Measurements from ENCODE around the gene SKP1. TPM values are rescaled to one million over a fixed set of nuclear protein-coding genes. Genes with fewer than 3 reads are reported as not detected.
A peak's percentile ranks its signal among the peaks of the same experiment; 100 is the strongest.

Gene SKP1
- polyA plus RNA-seq, 1 of the 3 experiments (the other 2 are of a cell fraction), result 407 TPM

- no peaks in the 10 kb centered on the region for H3K9me3 ChIP-seq
- no peaks in the 10 kb centered on the region for H3K79me2 ChIP-seq (ENCODE audit: insufficient read depth)
- ChIA-PET CTCF (interaction anchor here (0.7 to 2.9 kb wide), 4 partner anchors 8 to 29 kb away, joined by 3 to 15 read pairs (median 4); no protein-coding TSS in a partner anchor), POLR2A (interaction anchor here (0.7 kb wide), 1 partner anchor 61 kb away, joined by 3 read pairs; no protein-coding TSS in a partner anchor)
- peaks cover 5% of the 10 kb centered on the region for H3F3A ChIP-seq (replicated peaks; ENCODE audit: insufficient read depth)
- H3K9me2 ChIP-seq, result no peaks in the 10 kb centered on the region
- TF ChIP-seq RCOR1 (IDR thresholded peaks at IDR 0.05; ENCODE audit: low read length) (no peak), USF1 (IDR thresholded peaks at IDR 0.05; ENCODE audit: borderline replicate concordance, low read depth) (no peak), PBX3 (IDR thresholded peaks at IDR 0.05) (no peak), GATA2 (CRISPR knock-in tag; IDR thresholded peaks at IDR 0.05) (no peak), YY1 (IDR thresholded peaks at IDR 0.05; ENCODE audit: low read depth) (no peak), TCF12 (IDR thresholded peaks at IDR 0.05) (no peak), POLR2AphosphoS5 (IDR thresholded peaks at IDR 0.05; ENCODE audit: low read depth, low read length) (no peak)
- no peak overlapping the region for H3K4me3 ChIP-seq (ENCODE audit: low read depth in 2 of 2, low read length in 1 of 2)
- H3K4me1 ChIP-seq (ENCODE audit: control insufficient read depth in 1 of 2, insufficient read depth in 2 of 2, low read depth in 1 of 2, low read length in 1 of 2), result peaks cover 13 to 83% of the 10 kb centered on the region in 2 experiments
- H3K4me2 ChIP-seq, result no peak overlapping the region
- H3K9ac ChIP-seq, result no peak overlapping the region
- no peak for DNase-seq
- H3K27ac ChIP-seq (ENCODE audit: low read depth in 2 of 2, low read length in 1 of 2), result peak overlapping the region in 1 of 2 experiments; percentile 100; a peak in 2 of 4 replicates
- no peaks in the 10 kb centered on the region for H3K36me3 ChIP-seq (replicated peaks in 1 of 2; ENCODE audit: control insufficient read depth in 1 of 2, insufficient read depth in 2 of 2, low read length in 1 of 2)
- H2AFZ ChIP-seq (ENCODE audit: low read depth), result no peak overlapping the region
- WGBS (ENCODE audit: low lambda C conversion rate), result 88% methylated on average over 9 of the region's 11 CpGs
- no peaks in the 10 kb centered on the region for H4K20me1 ChIP-seq (ENCODE audit: insufficient read depth)
- no peaks in the 10 kb centered on the region for H3K27me3 ChIP-seq (ENCODE audit: insufficient read depth)
Observed at GRCh38 chr5:134103998-134104654, 72.6 kb downstream of the SKP1 start.

- H3K79me2 ChIP-seq (ENCODE audit: insufficient read depth), result no peaks in the 10 kb centered on the region
- H3K9ac ChIP-seq, result no peak overlapping the region
- H3F3A ChIP-seq (replicated peaks; ENCODE audit: insufficient read depth), result peaks cover 5% of the 10 kb centered on the region
- H3K27ac ChIP-seq (ENCODE audit: low read depth in 2 of 2, low read length in 1 of 2), result peak overlapping the region in 1 of 2 experiments; percentile 100; a peak in 2 of 4 replicates
- H2AFZ ChIP-seq (ENCODE audit: low read depth), result no peak overlapping the region
- TF ChIP-seq SMC3 (IDR thresholded peaks at IDR 0.05; ENCODE audit: low read depth, low read length), result no peak
- TF ChIP-seq RCOR1 (IDR thresholded peaks at IDR 0.05; ENCODE audit: low read length), result no peak
- TF ChIP-seq NFIC (IDR thresholded peaks at IDR 0.05; ENCODE audit: borderline replicate concordance), result no peak
- TF ChIP-seq GATA2 (CRISPR knock-in tag; IDR thresholded peaks at IDR 0.05), result no peak
- no peak for TF ChIP-seq CTCF (IDR thresholded peaks at IDR 0.05)
- no peak for TF ChIP-seq TCF12 (IDR thresholded peaks at IDR 0.05)
- no peak for TF ChIP-seq CHD2 (IDR thresholded peaks at IDR 0.05; ENCODE audit: low read length, partially characterized antibody)
- TF ChIP-seq FOSL2 (IDR thresholded peaks at IDR 0.05; ENCODE audit: borderline replicate concordance, low read depth), result no peak
- TF ChIP-seq EP300 (IDR thresholded peaks at IDR 0.05; ENCODE audit: borderline replicate concordance in 1 of 2, low read depth in 1 of 2, low read length in 1 of 2), result no peak
- no peak for TF ChIP-seq ZBTB33 (IDR thresholded peaks at IDR 0.05; ENCODE audit: borderline replicate concordance, low read depth)
- no peak for TF ChIP-seq RAD21 (IDR thresholded peaks at IDR 0.05; ENCODE audit: low read length)
- TF ChIP-seq NRF1 (IDR thresholded peaks at IDR 0.05; ENCODE audit: low read depth, low read length), result no peak
- TF ChIP-seq EZH2phosphoT487 (IDR thresholded peaks at IDR 0.05; ENCODE audit: borderline replicate concordance, low read depth), result no peak
- no peak for TF ChIP-seq MXI1 (IDR thresholded peaks at IDR 0.05; ENCODE audit: low read depth, low read length)
- no peak for TF ChIP-seq YY1 (IDR thresholded peaks at IDR 0.05; ENCODE audit: low read depth)
- TF ChIP-seq SIN3A (IDR thresholded peaks at IDR 0.05; ENCODE audit: borderline replicate concordance, low read depth, low read length), result no peak
- TF ChIP-seq FOXJ3 (CRISPR knock-in tag; IDR thresholded peaks at IDR 0.05), result no peak
- TF ChIP-seq RFX5 (IDR thresholded peaks at IDR 0.05; ENCODE audit: low read length), result no peak
- no peaks in the 10 kb centered on the region for H3K9me3 ChIP-seq
- 94% methylated on average over 9 of the region's 9 CpGs for WGBS (ENCODE audit: low lambda C conversion rate)
- no peaks in the 10 kb centered on the region for H3K9me2 ChIP-seq
- ChIA-PET POLR2A (no interaction called here), CTCF (interaction anchor here (0.7 to 3.4 kb wide), 5 partner anchors 9 to 56 kb away, joined by 3 to 20 read pairs (median 12); no protein-coding TSS in a partner anchor)
- H3K36me3 ChIP-seq (replicated peaks in 1 of 2; ENCODE audit: control insufficient read depth in 1 of 2, insufficient read depth in 2 of 2, low read length in 1 of 2), result no peaks in the 10 kb centered on the region
- DNase-seq, result no peak
- H4K20me1 ChIP-seq (ENCODE audit: insufficient read depth), result no peaks in the 10 kb centered on the region
- H3K4me1 ChIP-seq (ENCODE audit: control insufficient read depth in 1 of 2, insufficient read depth in 2 of 2, low read depth in 1 of 2, low read length in 1 of 2), result peaks cover 13 to 80% of the 10 kb centered on the region in 2 experiments
- no peak overlapping the region for H3K4me3 ChIP-seq (ENCODE audit: low read depth in 2 of 2, low read length in 1 of 2)
- no peak overlapping the region for H3K4me2 ChIP-seq
- H3K27me3 ChIP-seq (ENCODE audit: insufficient read depth), result no peaks in the 10 kb centered on the region
Observed at GRCh38 chr5:134103397-134103796, 73.4 kb downstream of the SKP1 start.
